Measurements from ENCODE around the gene PAX5. TPM values are rescaled to one million over a fixed set of nuclear protein-coding genes. Genes with fewer than 3 reads are reported as not detected.

The PAX5 gene
- polyA plus RNA-seq, 1 donor from 2014 or later = not detected

DNA sequence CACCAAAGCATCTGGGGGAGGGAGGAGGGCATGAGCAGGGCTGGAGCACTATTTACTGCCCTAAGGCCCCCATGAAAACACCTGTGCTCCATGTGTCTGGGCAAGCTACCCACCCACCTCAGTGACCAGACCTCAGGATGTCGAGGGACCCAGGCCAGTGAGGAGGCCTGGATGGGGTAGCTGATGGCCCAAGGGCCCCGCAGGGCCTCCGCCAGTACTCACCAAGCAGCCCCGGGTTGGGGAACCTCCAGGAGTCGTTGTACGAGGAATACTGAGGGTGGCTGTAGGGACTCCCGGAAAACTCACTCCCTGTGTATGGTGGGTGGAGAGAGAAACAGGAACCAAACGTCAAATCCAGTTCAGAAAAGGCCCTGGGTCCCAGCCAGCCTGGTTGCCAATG lies 187.4 kb downstream of the PAX5 start:
- H4K20me1 ChIP-seq (ENCODE audit: insufficient read depth) = no peaks in the 10 kb centered on the region
- H3K4me3 ChIP-seq (ENCODE audit: low read length) = no peak overlapping the region
- no peak overlapping the region for H2AFZ ChIP-seq (ENCODE audit: low read depth, low read length)
- H3K27ac ChIP-seq (ENCODE audit: low read length) = no peak overlapping the region
- no peaks in the 10 kb centered on the region for H3K9me3 ChIP-seq (ENCODE audit: low read length)
- H3K79me2 ChIP-seq (replicated peaks; ENCODE audit: insufficient read depth, low read length) = no peaks in the 10 kb centered on the region
- H3K4me2 ChIP-seq (ENCODE audit: low read length) = no peak overlapping the region
- no peaks in the 10 kb centered on the region for H3K36me3 ChIP-seq (ENCODE audit: insufficient read depth, low read length)
- TF ChIP-seq CTCF (IDR thresholded peaks at IDR 0.05; ENCODE audit: poor library complexity, severe bottlenecking) = no peak
- no peak for TF ChIP-seq REST (IDR thresholded peaks at IDR 0.05; ENCODE audit: borderline replicate concordance)
- TF ChIP-seq RAD21 (conservative IDR thresholded peaks at IDR 0.05) = no peak
- TF ChIP-seq POLR2AphosphoS5 (IDR thresholded peaks at IDR 0.05) = no peak
- TF ChIP-seq EP300 (conservative IDR thresholded peaks at IDR 0.05; ENCODE audit: poor library complexity, severe bottlenecking) = no peak
- TF ChIP-seq SMC3 (conservative IDR thresholded peaks at IDR 0.05; ENCODE audit: poor library complexity) = no peak
- no peak for TF ChIP-seq EZH2 (IDR thresholded peaks at IDR 0.05; ENCODE audit: borderline replicate concordance, insufficient read depth, low read length, poor library complexity, severe bottlenecking)
- no peaks in the 10 kb centered on the region for H3F3A ChIP-seq (ENCODE audit: insufficient read depth, low read length, poor library complexity, severe bottlenecking)
- no peaks in the 10 kb centered on the region for H3K9me2 ChIP-seq (ENCODE audit: insufficient read depth, low read length)
- no peak overlapping the region for H3K9ac ChIP-seq (ENCODE audit: low read length)
- no peaks in the 10 kb centered on the region for H3K27me3 ChIP-seq (ENCODE audit: insufficient read depth, low read depth, low read length)

DNA sequence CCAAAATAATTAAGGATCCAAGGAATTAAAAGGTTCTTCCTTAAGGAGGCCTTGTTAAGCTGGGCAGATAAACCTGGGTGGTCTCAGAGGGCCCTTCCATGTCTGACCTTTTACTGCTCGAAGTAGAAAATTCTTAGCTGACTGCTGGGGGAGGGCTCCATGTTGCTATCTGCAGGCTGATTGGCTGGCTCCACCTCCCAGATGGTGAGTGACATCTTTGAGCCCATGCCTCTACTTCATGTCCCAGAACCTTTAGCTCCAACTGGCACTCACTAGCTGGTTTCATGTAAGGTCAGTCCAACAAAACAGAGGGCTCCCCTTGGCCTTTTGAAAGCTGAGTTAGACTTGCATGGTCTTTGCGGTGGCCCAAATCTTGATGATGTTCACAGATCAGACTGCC lies 188.2 kb downstream of the PAX5 start:
- Histone ChIP-seq H3K27me3 (ENCODE audit: insufficient read depth, low read depth, low read length) (no peaks in the 10 kb centered on the region), H2AFZ (ENCODE audit: low read depth, low read length) (no peak overlapping the region), H3K9me3 (ENCODE audit: low read length) (no peaks in the 10 kb centered on the region), H3K79me2 (replicated peaks; ENCODE audit: insufficient read depth, low read length) (no peaks in the 10 kb centered on the region), H4K20me1 (ENCODE audit: insufficient read depth) (no peaks in the 10 kb centered on the region), H3K36me3 (ENCODE audit: insufficient read depth, low read length) (no peaks in the 10 kb centered on the region), H3K4me3 (ENCODE audit: low read length) (no peak overlapping the region), H3K4me2 (ENCODE audit: low read length) (no peak overlapping the region), H3K27ac (ENCODE audit: low read length) (no peak overlapping the region), H3K9me2 (ENCODE audit: insufficient read depth, low read length) (no peaks in the 10 kb centered on the region), H3F3A (ENCODE audit: insufficient read depth, low read length, poor library complexity, severe bottlenecking) (no peaks in the 10 kb centered on the region), H3K9ac (ENCODE audit: low read length) (no peak overlapping the region)
- no peak for TF ChIP-seq EZH2 (IDR thresholded peaks at IDR 0.05; ENCODE audit: borderline replicate concordance, insufficient read depth, low read length, poor library complexity, severe bottlenecking)
- TF ChIP-seq TAF1 (IDR thresholded peaks at IDR 0.05; ENCODE audit: low read depth) = no peak
- TF ChIP-seq REST (IDR thresholded peaks at IDR 0.05; ENCODE audit: borderline replicate concordance) = no peak
- no peak for TF ChIP-seq SMC3 (conservative IDR thresholded peaks at IDR 0.05; ENCODE audit: poor library complexity)
- no peak for TF ChIP-seq MXI1 (conservative IDR thresholded peaks at IDR 0.05; ENCODE audit: poor library complexity, severe bottlenecking)
- no peak for TF ChIP-seq CTCF (IDR thresholded peaks at IDR 0.05; ENCODE audit: poor library complexity, severe bottlenecking)
- no peak for TF ChIP-seq RAD21 (conservative IDR thresholded peaks at IDR 0.05)
- TF ChIP-seq EP300 (conservative IDR thresholded peaks at IDR 0.05; ENCODE audit: poor library complexity, severe bottlenecking) = no peak
- no peak for TF ChIP-seq POLR2AphosphoS5 (IDR thresholded peaks at IDR 0.05)
